Suprapubic skin (tissue), 4 donors: ENCODE measurements around the gene WDFY4.

Source experiments
- CTCF ChIP-seq, 2 donors: fragments of 200-600 bp in 1 of 2; fragments of 450-650 bp in 1 of 2; sonication (generic) in 1 of 2; IDR thresholded peaks; one replicate each; pipeline ENCODE4 v1.5.1; 2016 to 2019; ENCODE audit warnings: antibody characterized with exemption in 2 of 2, mild to moderate bottlenecking in 1 of 2, moderate library complexity in 1 of 2
- EP300 ChIP-seq: sonication (generic); formaldehyde crosslinking; IDR thresholded peaks from one replicate; pipeline ENCODE4 v1.6.1; 2017; ENCODE audit warnings: antibody characterized with exemption
- POLR2A ChIP-seq, 2 donors: fragments of 450-650 bp; IDR thresholded peaks; one replicate each; pipeline ENCODE4 v1.6.1; 2017; ENCODE audit warnings: antibody characterized with exemption in 2 of 2, mild to moderate bottlenecking in 2 of 2, moderate library complexity in 2 of 2
- POLR2AphosphoS5 ChIP-seq, 3 donors: sonication (generic); formaldehyde crosslinking; IDR thresholded peaks; one replicate each; pipeline ENCODE4 v1.6.1; 2017; ENCODE audit warnings: antibody characterized with exemption in 3 of 3

- TF ChIP-seq EP300 (no peak), CTCF (IDR thresholded peaks at IDR 0.05) (no peak), POLR2A (IDR thresholded peaks at IDR 0.05) (no peak), POLR2AphosphoS5 (IDR thresholded peaks at IDR 0.05) (no peak)
Measured at GRCh38 chr10:48901319-48901718, 216.6 kb downstream of the WDFY4 start.
